ENCODE results near the gene BICDL1. TPM values are rescaled to one million over a fixed set of nuclear protein-coding genes. Genes with fewer than 3 reads are reported as not detected.

The BICDL1 gene
- total and polyA plus RNA-seq, 8 donors, result 2.0 to 23.0 (median 6.8) TPM

DNA sequence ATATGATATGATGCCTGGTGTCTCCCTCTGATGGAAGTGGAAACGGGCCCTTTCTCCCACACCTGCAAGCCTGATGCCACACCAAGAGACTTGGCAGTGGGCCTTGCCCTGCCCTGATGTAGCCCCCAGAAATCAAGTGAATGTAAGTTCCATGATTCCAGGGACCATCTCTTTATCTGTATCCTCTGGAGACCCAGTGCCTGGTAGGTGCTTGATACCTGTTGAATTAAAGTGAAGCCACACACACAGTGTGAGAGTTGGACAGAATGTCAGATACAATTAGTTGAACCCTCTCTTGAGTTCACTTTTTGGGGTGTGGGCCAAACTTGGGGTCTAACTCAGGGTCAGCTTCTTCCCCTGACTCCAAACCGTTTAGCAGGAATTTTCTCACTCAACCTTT, 132.3 kb downstream of the BICDL1 start:
- no peaks in the 10 kb centered on the region for H3K9me3 ChIP-seq
- no peak for FAIRE-seq
- H3K4me1 ChIP-seq, result peaks cover 0 to 15% (median 13%) of the 10 kb centered on the region in 3 donors
- intact Hi-C loops (cut with DNase I), result no loop called here
- 55 to 76% methylated on average over 2 of the region's 2 CpGs for WGBS, 2 donors
- TF ChIP-seq, protein P1, sequence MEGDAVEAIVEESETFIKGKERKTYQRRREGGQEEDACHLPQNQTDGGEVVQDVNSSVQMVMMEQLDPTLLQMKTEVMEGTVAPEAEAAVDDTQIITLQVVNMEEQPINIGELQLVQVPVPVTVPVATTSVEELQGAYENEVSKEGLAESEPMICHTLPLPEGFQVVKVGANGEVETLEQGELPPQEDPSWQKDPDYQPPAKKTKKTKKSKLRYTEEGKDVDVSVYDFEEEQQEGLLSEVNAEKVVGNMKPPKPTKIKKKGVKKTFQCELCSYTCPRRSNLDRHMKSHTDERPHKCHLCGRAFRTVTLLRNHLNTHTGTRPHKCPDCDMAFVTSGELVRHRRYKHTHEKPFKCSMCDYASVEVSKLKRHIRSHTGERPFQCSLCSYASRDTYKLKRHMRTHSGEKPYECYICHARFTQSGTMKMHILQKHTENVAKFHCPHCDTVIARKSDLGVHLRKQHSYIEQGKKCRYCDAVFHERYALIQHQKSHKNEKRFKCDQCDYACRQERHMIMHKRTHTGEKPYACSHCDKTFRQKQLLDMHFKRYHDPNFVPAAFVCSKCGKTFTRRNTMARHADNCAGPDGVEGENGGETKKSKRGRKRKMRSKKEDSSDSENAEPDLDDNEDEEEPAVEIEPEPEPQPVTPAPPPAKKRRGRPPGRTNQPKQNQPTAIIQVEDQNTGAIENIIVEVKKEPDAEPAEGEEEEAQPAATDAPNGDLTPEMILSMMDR (IDR thresholded peaks at IDR 0.05), result no peak
- no peak overlapping the region for H3K4me3 ChIP-seq
- DNase-seq, result no peak
- no peak overlapping the region for H3K27ac ChIP-seq
- no peak for ATAC-seq
- H3K27me3 ChIP-seq, result no peaks in the 10 kb centered on the region
- no peaks in the 10 kb centered on the region for H3K36me3 ChIP-seq

DNA sequence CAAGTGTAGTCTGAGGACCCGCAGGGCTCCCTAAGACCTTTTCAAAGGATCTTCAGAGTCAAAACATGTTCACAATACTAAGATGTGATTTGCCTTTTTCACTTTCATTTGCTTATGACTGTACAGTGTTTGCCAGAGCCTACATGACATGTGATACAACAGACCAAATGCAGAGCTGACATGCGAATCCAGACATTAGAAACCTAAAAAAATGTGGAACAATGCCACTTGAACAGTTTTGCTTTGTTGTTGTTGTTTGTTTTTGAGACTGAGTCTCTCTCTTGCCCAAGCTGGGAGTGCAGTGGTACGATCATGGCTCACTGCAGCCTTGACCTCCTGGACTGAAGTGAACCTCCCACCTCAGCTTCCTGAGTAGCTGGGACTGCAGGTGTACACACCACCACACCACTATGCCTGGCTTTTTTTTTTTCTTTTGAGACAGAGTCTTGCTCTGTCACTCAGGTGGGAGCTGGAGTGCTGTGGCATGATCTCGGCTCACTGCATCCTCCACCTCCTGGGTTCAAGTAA, 132.8 kb downstream of the BICDL1 start:
- DNase-seq, result no peak
- H3K27me3 ChIP-seq, result no peaks in the 10 kb centered on the region
- peaks cover 0 to 15% (median 13%) of the 10 kb centered on the region in 3 donors for H3K4me1 ChIP-seq
- H3K4me3 ChIP-seq, result no peak overlapping the region
- no peak overlapping the region for H3K27ac ChIP-seq
- WGBS, 2 donors, result 56 to 59% methylated on average over 4 of the region's 4 CpGs
- TF ChIP-seq, protein P1 (IDR thresholded peaks at IDR 0.05), result no peak
- no peak for FAIRE-seq
- intact Hi-C loops (cut with DNase I), result no loop called here
- ATAC-seq, result no peak
- no peaks in the 10 kb centered on the region for H3K9me3 ChIP-seq
- H3K36me3 ChIP-seq, result peaks cover 0 to 4% (median 0%) of the 10 kb centered on the region in 3 donors

DNA sequence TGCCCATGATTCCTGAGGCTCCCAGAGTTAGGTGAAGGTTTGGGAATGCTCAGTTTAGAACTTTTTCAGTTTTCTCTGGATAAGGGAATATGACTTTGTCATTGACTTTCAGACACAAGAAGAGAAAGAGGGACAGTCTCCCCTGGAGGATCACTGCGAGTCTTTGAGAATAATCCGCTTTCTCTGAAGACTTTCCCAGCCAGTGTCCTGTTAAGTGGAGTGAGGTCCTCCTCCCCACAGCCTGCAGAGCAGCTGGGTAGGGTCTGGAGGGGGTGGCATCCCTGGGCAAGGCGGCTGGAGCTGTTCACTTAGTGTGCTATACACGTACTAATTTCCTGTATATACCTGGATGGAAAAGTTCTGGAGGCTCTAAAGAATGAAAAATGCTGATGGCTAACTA, 136.0 kb downstream of the BICDL1 start:
- H3K4me1 ChIP-seq, result no peaks in the 10 kb centered on the region
- TF ChIP-seq, protein P1 (IDR thresholded peaks at IDR 0.05), result no peak
- no peak overlapping the region for H3K27ac ChIP-seq
- peaks cover 4 to 34% (median 6%) of the 10 kb centered on the region in 3 donors for H3K36me3 ChIP-seq
- ATAC-seq (no peak), DNase-seq (no peak), FAIRE-seq (no peak)
- H3K9me3 ChIP-seq, result no peaks in the 10 kb centered on the region
- no peaks in the 10 kb centered on the region for H3K27me3 ChIP-seq
- no peak overlapping the region for H3K4me3 ChIP-seq
- intact Hi-C loops (cut with DNase I), result no loop called here
- 84 to 88% methylated on average over 4 of the region's 4 CpGs for WGBS, 2 donors

DNA sequence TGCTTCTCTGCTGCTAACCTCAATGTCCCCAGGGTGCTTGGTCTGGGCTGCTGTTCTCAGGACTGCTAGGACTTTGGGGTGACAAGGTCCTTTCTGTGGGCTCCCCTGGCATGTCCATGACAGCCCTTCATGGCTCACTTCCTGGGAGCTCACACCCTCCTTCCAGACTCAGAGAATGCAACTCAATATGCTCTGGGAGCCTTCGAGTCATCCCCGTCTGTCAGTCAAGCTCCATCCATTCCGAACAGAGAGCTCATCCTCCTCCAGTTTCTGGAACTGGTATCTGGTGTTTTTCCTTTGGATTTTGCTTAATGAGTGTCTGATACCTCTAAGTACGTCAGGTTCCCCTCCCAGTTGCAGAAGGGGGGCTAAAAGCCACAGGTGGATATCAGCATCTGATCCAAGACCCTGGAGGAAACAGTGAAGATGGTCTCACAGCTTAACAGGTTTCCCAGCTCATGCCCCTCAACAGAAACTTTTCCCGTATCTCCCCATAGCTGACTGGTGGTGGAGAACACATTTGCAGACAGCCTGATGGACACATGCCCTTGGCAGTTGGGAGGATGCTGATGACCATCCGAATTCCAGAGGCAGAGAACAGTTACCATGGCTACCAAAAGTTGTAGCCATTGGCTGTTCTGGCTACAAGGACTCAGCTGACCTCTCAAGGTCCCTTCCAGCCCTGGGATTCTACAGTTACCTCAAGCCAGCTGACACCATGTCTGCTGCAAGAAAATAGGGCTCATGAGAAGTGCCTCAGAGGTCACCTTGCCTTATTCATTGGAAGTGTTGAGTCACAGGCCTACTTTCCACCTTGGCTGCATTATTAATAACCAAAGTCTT, 137.0 kb downstream of the BICDL1 start:
- H3K4me3 ChIP-seq, result no peak overlapping the region
- 84 to 87% methylated on average over 6 of the region's 6 CpGs for WGBS, 2 donors
- H3K27me3 ChIP-seq, result no peaks in the 10 kb centered on the region
- TF ChIP-seq, protein P1 (IDR thresholded peaks at IDR 0.05), result no peak
- no peaks in the 10 kb centered on the region for H3K4me1 ChIP-seq
- no peaks in the 10 kb centered on the region for H3K9me3 ChIP-seq
- ATAC-seq (peak in 1 of 4 donors; percentile 9), FAIRE-seq (no peak), DNase-seq (no peak)
- H3K36me3 ChIP-seq, result peaks cover 4 to 44% (median 14%) of the 10 kb centered on the region in 3 donors
- H3K27ac ChIP-seq, result peak overlapping the region in 2 of 4 donors; percentile 17 to 36
- intact Hi-C loops (cut with DNase I), result no loop called here

DNA sequence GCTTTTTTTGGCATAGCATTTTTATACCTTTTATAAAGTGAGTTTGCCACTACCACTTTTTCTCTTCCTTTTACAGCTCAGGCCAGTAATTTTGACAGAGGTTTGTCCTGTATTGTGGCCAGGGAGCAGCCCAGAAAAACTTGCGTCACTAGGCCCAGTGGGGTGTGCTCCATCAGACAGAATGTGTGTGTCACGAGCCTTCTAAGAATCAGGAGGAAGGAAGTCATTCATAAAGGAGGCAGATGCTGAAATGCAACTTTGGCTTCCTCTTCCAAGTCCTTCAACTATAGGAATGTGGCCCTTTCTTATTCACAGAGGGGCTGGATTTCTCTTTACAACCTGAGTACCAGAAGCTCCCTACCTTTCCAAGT, 137.6 kb downstream of the BICDL1 start:
- no peak for FAIRE-seq
- H3K36me3 ChIP-seq, result peaks cover 4 to 48% (median 20%) of the 10 kb centered on the region in 3 donors
- H3K9me3 ChIP-seq, result no peaks in the 10 kb centered on the region
- peak overlapping the region in 2 of 4 donors; percentile 17 to 36 for H3K27ac ChIP-seq
- ATAC-seq, result peak in 3 of 4 donors; percentile 28 to 71 (median 68)
- TF ChIP-seq, protein P1 (IDR thresholded peaks at IDR 0.05), result no peak
- intact Hi-C loops (cut with DNase I), result no loop called here
- H3K27me3 ChIP-seq, result no peaks in the 10 kb centered on the region
- 83 to 90% methylated on average over 2 of the region's 2 CpGs for WGBS, 2 donors
- no peak overlapping the region for H3K4me3 ChIP-seq
- DNase-seq, result peak in 1 of 6 donors; percentile 36
- H3K4me1 ChIP-seq, result no peaks in the 10 kb centered on the region

Data from pancreas (tissue), 10 donors.